GM21360 (cell line): ENCODE data around the gene ATP6V0A1.
"Not testable (repeated sequence)": the region's sequence is repeated elsewhere in the genome, so short reads cannot be mapped to it uniquely, and the experiment has no call there.

ENCODE experiments used
- ATAC-seq: cut with Tn5 transposase; IDR thresholded peaks from one replicate; pipeline ENCODE4 v1.9.1; 2021; ENCODE audit warnings: mild to moderate bottlenecking, moderate library complexity; ENCODE audit not compliant: unreplicated experiment

Gene ATP6V0A1

DNA sequence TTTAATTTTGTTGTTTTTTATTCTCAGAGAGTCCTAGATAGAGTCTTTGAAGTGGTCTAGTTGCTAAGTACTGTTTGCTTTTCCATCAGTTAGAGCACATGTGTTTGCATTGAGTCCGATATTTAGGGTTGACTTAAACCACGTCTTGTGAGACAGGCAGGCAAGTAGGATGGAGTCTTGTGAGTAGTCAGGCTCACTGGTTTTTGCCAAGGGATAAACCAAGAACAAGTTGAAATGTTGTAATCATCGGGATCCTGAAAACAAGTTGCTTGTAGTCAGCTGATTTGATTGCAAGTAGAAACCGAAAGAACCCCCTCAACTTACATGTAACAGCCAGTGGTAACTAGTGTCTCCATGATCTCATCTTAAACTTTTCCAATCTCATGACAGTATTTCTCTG is 17.2 kb downstream of the ATP6V0A1 start:
- no peak for ATAC-seq

DNA sequence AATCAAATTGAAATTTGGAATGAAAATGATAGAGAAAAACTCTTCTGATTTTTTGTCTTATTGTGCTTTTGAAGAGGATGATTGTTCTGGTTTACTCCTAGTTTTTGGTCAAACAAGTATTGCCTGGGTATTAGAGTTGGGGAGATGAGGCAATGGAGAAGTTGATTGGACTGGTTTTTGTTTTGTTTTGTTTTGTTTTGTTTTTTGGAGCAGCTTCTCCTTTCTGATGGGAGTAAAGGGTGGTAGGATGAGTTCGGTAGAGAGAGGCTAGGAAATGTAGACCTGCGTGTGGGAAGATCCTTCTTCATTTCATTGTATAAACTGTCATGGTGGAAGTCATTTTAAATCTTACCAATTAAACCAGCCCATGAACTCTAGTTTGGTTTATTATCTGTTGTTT is 17.7 kb downstream of the ATP6V0A1 start:
- no peak for ATAC-seq

DNA sequence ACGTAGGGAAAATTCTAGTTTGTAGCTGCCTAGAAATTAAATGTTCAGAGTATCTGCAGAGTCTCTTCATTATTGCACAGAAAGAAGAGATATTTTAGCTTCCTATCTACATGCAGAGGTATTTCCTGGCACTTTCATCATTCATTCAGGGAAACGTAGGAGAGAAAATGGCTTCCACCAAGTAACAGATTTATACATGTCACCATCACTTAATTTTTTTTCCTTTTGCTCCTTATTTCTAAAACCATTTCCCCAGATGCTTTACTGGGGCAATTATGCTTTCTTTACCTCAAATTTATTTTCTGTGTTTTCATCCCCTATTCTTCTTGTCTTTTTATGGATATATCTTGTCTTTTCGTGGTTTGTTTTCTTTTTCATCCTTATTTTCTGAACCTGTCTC is 18.5 kb downstream of the ATP6V0A1 start:
- ATAC-seq: no peak

DNA sequence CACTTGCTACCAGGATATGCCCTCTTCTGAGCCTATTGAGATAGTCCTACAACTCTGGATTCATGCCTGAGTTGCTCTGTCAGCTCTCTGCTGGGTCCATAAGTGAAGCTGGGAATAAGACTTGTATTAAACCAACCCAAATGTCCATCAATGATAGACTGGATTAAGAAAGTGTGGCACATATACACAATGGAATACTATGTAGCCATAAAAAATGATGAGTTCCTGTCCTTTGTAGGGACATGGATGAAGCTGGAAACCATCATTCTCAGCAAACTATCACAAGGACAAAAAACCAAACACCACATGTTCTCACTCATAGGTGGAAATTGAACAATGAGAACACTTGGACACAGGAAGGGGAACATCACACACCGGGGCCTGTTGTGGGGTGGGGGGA is 19.1 kb downstream of the ATP6V0A1 start:
- ATAC-seq: not testable (repeated sequence)

DNA sequence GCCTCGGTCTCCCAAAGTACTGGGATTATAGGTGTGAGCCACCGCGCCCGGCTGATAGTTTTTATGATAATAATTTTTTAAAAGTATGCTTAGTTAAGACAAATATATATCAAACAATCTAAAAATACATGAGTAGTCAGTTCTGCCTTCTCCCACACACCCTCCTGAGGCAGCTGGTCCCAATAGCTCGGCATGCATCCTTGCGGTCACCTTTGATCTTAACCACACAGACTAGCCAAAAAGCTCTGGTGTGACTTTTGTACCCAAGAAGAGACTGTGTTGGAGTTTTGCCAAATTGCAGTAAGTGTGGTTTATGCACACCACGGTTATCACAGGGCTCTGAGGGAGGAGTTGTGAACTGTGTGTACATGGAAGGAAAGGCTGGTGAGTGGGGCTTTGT is 25.6 kb downstream of the ATP6V0A1 start:
- no peak for ATAC-seq

DNA sequence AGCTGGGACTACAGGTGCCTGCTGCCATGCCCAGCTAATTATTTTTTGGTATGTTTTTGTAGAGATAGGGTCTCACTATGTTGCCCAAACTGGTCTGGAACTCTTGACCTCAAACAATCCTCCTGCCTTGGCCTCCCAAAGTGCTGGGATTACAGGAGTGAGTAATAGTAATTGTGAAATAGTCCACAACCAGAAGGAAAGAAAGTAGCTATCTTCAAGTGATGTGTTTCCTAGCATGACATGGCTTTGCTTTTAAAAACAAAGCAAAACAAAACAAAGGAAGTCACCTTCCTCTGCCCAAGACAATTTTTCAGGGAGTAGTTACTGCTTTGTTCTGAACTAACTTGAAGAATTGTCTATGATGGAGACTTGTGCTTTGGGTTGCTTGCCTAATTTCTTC is 27.0 kb downstream of the ATP6V0A1 start:
- ATAC-seq: no peak

GRCh38 chr17:42488032-42488431 is 29.4 kb downstream of the ATP6V0A1 start:
- no peak for ATAC-seq

DNA sequence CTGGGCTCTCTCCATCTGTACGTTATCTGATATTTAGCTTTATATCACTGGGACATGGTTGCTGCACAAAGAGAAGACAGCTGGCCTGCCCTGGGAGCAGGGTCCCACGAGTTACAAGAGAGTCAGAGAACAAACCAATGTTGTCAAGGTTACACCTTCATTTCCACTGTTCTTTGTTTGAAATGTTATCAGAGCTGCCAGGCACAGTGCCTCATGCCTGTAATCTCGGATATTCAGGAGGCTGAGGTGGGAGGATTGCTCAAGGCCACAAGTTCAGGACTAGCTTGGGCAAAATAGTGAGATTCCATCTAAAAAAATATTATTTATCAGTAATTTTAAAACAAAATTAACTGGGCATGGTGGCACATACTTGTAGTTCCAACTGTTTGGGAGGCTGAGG is 34.6 kb downstream of the ATP6V0A1 start:
- ATAC-seq: no peak

DNA sequence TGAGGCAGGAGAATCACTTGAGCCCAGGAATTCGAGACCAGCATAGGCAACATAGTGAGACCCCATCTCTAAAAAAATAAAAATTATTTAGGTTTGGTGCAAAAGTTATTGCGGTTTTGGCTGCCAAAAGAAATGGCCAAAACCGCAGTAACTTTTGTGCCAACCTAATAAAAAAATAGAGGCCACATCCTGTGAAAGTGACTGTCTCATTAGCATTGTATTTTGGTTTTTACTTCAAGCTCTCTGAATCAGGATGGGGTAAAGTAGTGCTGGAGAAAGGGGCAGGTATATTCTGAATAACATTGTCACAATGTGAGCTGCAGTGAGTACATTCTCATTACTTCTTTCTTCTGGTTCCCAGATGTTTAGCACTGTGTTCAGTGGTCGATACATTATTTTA is 36.0 kb downstream of the ATP6V0A1 start:
- no peak for ATAC-seq

GRCh38 chr17:42498828-42499227 is 40.1 kb downstream of the ATP6V0A1 start:
- ATAC-seq: no peak

DNA sequence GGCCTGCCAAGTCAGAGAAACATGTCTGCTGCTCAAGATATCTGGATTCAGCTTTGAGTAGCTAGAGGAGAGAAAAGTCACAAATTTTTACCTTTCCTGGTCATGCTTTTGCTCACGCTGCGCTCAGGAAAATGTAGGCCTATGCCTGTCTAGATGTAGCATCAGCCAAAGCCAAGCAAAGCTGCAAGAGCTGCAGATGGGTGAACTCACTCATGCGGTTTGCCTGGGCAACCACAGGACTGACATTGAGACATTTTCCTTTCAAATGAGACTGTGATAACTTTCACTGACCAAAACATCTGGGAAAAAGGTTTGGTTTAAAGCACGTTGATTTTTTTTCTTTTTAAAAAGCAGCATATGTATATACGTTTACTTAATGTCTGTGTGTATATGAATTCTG is 43.4 kb downstream of the ATP6V0A1 start:
- ATAC-seq: no peak

- ATAC-seq: no peak
These were observed 44.2 kb downstream of the ATP6V0A1 start for GRCh38 chr17:42502926-42503325.

DNA sequence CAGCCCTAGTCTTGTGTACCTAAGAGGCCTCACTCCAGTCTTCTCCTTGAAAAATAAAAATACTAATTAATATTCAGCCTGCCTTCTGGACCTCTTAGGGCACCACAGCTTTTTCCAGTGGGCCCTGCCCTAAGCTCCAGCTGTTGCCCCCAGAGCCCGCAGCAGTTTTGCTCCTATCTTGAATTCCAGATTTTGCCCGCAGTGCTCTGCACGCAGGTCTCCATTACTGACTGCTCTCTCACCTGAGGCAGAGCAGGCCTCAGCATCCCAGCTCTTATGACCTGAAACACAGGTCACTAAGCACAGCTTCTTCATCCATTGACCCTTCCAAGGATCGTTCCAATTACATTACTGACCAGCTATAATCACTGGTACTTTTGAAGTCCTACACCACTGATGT is 49.0 kb downstream of the ATP6V0A1 start:
- ATAC-seq: no peak

- no peak for ATAC-seq
These were observed 49.9 kb downstream of the ATP6V0A1 start for GRCh38 chr17:42508426-42509165.

DNA sequence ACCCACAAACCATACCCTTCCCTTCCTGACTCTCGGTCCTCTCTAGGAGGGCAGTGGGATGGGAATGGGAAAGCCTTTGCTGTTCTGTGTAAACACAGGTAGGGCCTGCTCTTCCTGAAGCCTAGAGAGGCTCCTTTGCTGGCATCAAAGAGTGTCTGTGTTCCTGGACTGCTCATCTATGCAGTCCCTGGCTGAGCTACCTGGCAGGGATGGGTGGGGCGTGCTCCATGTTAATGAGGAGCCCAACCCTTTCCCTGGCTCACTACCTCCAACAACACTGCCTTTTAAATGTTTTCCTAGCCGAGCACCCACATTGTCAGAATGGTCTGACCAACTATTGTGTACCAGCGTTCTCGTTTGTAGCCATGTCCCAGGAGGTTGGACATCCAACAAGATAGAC is 50.7 kb downstream of the ATP6V0A1 start:
- no peak for ATAC-seq

DNA sequence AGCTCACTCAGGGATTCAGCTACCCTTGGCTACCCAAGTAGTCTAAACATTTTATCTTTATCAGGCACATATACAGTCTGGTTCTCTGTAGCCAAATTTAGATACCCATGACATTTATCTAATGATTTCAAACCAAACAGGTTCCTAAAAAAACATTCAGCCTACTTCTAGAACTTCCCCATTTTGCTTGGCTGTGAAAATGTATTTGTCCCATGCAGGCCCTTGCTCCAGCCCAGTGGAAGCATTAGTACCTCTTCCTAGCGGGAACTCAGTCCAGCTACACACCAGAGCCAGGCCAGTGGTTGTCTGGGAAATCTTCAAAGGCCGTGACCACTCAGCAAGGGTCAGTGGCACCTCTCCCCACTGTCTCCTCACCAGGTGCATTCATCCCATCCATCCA is 51.2 kb downstream of the ATP6V0A1 start:
- ATAC-seq: no peak

- ATAC-seq: no peak
These were observed 53.6 kb downstream of the ATP6V0A1 start for GRCh38 chr17:42512246-42512645.

- no peak for ATAC-seq
These were observed 54.1 kb downstream of the ATP6V0A1 start for GRCh38 chr17:42512733-42513251.

DNA sequence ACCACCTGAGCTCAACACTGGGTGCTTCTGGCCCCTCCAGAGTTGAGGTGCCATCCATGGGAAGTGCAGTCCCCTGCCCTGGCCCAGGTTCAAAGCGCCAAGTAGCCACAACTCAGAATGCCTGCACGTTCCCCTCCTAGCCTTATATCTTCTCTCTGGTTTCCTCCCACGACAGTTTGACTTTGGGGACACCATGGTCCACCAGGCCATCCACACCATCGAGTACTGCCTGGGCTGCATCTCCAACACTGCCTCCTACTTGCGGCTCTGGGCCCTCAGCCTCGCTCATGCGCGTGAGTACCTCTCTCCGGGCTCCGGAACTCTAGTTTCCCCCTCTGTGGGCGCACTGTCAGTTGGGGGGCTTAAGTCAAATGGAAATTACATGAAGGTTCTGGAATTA is 55.0 kb downstream of the ATP6V0A1 start:
- no peak for ATAC-seq

DNA sequence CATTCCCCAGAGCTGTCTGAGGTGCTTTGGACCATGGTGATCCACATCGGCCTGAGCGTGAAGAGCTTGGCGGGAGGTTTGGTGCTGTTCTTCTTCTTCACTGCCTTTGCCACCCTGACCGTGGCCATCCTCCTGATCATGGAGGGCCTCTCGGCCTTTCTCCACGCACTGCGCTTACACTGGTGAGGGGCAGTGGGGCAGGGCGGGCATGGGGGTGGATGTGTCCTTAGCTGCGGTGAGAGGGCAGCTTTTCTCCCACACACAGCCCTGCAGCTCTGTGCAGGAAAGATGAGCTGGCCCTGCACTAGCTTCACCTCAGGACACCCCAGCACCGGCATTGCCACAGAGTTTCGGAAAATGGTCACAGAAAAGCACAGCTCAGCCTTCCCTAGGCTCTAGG is 55.6 kb downstream of the ATP6V0A1 start:
- no peak for ATAC-seq

DNA sequence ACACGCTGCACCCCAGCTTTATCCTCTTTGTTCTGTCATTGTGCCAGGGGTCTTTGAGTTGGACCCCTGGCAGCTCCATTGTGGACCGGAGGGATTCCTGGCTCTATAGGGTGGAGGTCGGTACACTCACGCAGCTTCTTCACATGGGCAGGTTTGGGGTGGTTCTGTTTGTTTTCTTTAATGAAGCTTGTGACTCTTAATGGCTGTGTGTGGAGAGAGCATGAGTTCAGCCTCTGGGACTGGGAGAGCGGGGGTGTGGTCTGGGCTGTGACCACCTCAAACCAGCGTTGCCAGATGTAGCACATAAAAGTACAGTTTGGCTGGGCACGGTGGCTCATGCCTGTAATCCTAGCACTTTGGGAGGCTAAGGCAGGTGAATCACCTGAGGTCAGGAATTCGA is 56.2 kb downstream of the ATP6V0A1 start:
- ATAC-seq: no peak

DNA sequence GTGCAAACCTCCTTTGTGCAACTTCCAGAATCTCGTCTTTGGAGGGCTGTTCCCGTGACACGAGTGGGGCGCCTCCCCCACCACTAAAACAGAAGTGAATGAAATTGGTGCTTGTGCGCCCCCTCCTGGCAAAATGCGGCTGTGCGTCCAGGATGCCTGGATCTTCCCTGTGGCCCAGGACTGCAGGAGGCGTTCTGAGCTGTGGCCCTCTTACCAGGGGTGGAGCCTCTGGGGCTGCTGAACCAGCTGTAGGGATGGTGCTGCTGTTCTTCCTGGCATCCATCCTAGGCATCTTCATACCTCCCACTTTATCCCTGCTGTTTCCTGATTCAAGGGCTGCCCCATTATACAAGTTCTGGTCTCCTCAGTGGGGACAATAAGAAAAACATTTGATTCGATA is 58.8 kb downstream of the ATP6V0A1 start:
- ATAC-seq: no peak
